Mucosa of stomach (tissue), 1 donor: ENCODE results near the gene ENTR1.

ENCODE experiments used
- H3K27me3 ChIP-seq: one replicate; pipeline ENCODE4 v1.7.0; 2013; ENCODE audit warnings: mild to moderate bottlenecking, low read length; ENCODE audit not compliant: control insufficient read depth, insufficient read depth
- H3K36me3 ChIP-seq: one replicate; pipeline ENCODE4 v1.7.0; 2013; ENCODE audit warnings: low read length; ENCODE audit not compliant: control insufficient read depth, insufficient read depth
- H3K4me1 ChIP-seq: one replicate; pipeline ENCODE4 v1.7.0; 2013; ENCODE audit warnings: mild to moderate bottlenecking, low read length; ENCODE audit not compliant: control insufficient read depth, insufficient read depth
- H3K4me3 ChIP-seq: one replicate; pipeline ENCODE4 v1.7.0; 2013; ENCODE audit warnings: low read length
- H3K9ac ChIP-seq: one replicate; pipeline ENCODE4 v1.7.0; 2013; ENCODE audit warnings: mild to moderate bottlenecking, low read length, moderate library complexity
- H3K9me3 ChIP-seq: one replicate; pipeline ENCODE4 v1.7.0; 2013; ENCODE audit warnings: mild to moderate bottlenecking, low read length, moderate library complexity; ENCODE audit not compliant: control insufficient read depth
- donor health status: Pancreatic carcinoma.

ENTR1 gene

GRCh38 chr9:136386018-136386417, 24.4 kb downstream of the ENTR1 start:
- Histone ChIP-seq H3K27me3 (no peaks in the 10 kb centered on the region), H3K9ac (no peak overlapping the region), H3K4me1 (no peaks in the 10 kb centered on the region), H3K9me3 (no peaks in the 10 kb centered on the region), H3K4me3 (no peak overlapping the region), H3K36me3 (peaks cover 4% of the 10 kb centered on the region)

DNA sequence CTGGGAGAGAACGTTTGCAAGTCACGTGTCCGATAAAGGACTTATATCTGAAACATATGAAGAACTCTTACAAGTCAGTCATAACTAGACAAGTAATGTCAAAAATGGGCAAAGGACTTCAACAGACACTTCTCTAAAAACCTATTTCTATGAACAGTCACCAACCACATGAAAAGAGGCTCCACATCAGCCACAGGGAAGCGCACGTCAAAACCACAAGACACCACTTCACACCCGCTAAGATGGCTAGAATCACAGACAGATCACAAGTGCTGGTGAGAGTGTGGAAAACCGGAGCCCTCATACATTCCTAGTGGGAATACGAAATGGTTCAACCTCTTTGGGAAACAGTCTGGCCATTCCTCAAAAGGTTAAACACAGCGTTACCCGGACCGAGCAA, 25.4 kb downstream of the ENTR1 start:
- Histone ChIP-seq H3K36me3 (peaks cover 4% of the 10 kb centered on the region), H3K27me3 (no peaks in the 10 kb centered on the region), H3K4me3 (no peak overlapping the region), H3K4me1 (no peaks in the 10 kb centered on the region), H3K9me3 (no peaks in the 10 kb centered on the region), H3K9ac (no peak overlapping the region)

DNA sequence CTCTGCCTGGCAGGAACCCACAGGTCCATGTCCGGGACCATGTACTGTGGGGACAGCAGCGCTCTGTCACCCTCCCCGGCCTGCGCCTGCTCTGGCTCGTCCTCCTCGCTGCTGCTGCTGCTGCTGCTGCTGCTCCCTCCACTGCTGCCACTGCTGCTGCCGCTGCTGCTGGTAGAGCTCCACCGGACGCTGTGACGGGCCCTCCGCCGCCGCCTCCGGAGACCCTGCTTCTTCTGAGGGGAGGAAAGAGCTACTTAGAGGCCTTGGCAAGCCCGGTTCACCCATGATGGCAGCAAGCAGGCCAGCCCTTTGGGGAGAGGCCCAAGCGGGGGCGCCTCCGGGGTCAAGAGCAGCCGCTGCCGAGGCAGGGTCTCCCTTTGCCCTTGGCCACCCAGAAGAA, 27.0 kb downstream of the ENTR1 start:
- Histone ChIP-seq H3K4me3 (no peak overlapping the region), H3K27me3 (no peaks in the 10 kb centered on the region), H3K36me3 (peaks cover 2% of the 10 kb centered on the region), H3K9ac (no peak overlapping the region), H3K4me1 (no peaks in the 10 kb centered on the region), H3K9me3 (no peaks in the 10 kb centered on the region)

DNA sequence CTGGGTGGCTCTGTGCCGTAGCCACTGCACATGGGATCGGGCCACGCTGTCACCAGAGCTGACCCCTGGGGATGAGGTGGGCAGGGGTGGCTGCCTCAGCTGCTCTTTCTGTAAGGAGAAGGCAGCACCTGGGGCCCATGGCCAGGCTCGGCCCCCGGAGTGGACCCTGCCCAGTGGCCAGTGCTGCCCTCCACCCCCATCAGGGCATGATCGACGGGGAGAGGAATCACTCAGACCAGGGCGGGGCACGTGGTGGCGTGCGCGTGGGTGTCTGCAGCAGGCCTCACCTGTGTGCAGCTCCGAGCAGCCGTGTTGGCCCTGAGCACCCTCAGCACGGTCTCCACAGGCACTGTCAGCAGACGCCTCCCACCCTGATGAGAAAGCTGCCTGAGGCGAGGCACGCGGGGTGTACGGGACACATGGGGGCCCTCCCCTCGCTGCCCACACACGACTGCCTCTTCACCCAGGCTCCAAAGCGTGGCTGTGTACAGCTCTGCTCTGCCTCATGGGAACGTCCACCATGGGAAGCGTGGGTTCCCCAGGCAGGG, 28.4 kb downstream of the ENTR1 start:
- no peak overlapping the region for H3K4me3 ChIP-seq
- H3K36me3 ChIP-seq: no peaks in the 10 kb centered on the region
- H3K4me1 ChIP-seq: no peaks in the 10 kb centered on the region
- H3K9ac ChIP-seq: no peak overlapping the region
- no peaks in the 10 kb centered on the region for H3K27me3 ChIP-seq
- no peaks in the 10 kb centered on the region for H3K9me3 ChIP-seq

- Histone ChIP-seq H3K4me3 (no peak overlapping the region), H3K4me1 (no peaks in the 10 kb centered on the region), H3K36me3 (no peaks in the 10 kb centered on the region), H3K9me3 (no peaks in the 10 kb centered on the region), H3K9ac (no peak overlapping the region), H3K27me3 (no peaks in the 10 kb centered on the region)
Measured at GRCh38 chr9:136381311-136381710, 29.1 kb downstream of the ENTR1 start.

DNA sequence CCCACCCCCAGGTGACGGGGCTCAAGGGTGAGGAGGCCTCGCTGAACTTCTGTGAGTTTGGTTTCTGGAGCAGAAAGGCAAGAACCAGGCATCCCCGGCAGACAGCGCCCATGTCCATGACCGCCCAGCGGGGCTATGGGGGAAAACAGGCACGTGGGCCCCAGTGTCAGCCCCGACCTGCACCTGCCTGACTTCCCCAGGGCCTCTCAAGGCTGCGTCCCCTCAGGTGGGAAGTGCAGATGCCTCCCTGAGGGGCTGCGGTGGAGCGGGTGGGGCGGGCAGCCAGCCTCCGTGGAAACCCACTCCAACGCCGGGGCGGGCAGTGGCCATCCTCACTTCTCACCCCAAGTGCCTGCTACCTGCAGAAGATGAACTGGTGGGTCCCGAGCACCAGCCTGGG, 30.0 kb downstream of the ENTR1 start:
- no peak overlapping the region for H3K4me3 ChIP-seq
- no peaks in the 10 kb centered on the region for H3K36me3 ChIP-seq
- H3K9me3 ChIP-seq: no peaks in the 10 kb centered on the region
- H3K4me1 ChIP-seq: no peaks in the 10 kb centered on the region
- H3K27me3 ChIP-seq: no peaks in the 10 kb centered on the region
- no peak overlapping the region for H3K9ac ChIP-seq

DNA sequence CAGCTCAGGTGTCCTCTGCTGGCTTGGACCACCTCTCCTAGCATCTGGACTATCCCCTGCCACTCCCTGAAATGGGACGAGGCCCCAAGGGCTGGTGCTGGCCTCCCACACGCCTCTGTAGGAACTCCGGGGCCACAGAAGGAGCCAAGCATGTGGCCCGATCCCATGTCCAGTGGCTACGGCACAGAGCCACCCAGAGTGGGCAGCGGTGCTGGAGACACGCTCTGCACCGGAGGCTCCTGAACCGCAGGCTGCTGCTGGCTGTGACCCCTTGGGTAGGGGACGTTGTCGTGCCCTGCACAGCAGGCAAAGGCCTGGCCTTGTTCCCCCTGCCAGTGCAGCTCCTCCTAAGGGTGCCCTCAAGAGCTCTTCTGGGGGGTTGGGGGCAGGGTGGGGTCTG, 30.5 kb downstream of the ENTR1 start:
- H3K36me3 ChIP-seq: no peaks in the 10 kb centered on the region

GRCh38 chr9:136379401-136379800, 31.0 kb downstream of the ENTR1 start:
- Histone ChIP-seq H3K4me3 (no peak overlapping the region), H3K9me3 (no peaks in the 10 kb centered on the region), H3K4me1 (no peaks in the 10 kb centered on the region), H3K36me3 (no peaks in the 10 kb centered on the region), H3K9ac (no peak overlapping the region), H3K27me3 (no peaks in the 10 kb centered on the region)

More for the DNA sequence above, 30.5 kb downstream of the ENTR1 start:
- no peak overlapping the region for H3K4me3 ChIP-seq
- H3K27me3 ChIP-seq: no peaks in the 10 kb centered on the region
- H3K9ac ChIP-seq: no peak overlapping the region
- H3K4me1 ChIP-seq: no peaks in the 10 kb centered on the region
- no peaks in the 10 kb centered on the region for H3K9me3 ChIP-seq

DNA sequence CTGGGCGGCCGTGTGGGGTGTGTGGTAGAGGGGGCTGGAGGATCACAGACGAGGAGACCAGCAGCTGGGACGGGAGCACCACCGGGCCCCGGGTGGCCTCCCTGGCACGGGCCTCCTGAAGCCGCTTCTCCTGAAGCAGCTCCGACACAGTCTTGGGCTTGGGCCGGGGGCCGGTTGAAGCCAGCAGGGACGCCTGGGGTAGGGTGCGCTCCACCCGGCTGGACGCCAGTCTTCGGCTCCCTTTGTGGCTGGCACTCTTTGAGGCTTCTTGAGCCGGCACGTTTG, 31.5 kb downstream of the ENTR1 start:
- no peak overlapping the region for H3K4me3 ChIP-seq
- no peak overlapping the region for H3K9ac ChIP-seq
- no peaks in the 10 kb centered on the region for H3K4me1 ChIP-seq
- no peaks in the 10 kb centered on the region for H3K9me3 ChIP-seq
- H3K27me3 ChIP-seq: no peaks in the 10 kb centered on the region
- no peaks in the 10 kb centered on the region for H3K36me3 ChIP-seq

DNA sequence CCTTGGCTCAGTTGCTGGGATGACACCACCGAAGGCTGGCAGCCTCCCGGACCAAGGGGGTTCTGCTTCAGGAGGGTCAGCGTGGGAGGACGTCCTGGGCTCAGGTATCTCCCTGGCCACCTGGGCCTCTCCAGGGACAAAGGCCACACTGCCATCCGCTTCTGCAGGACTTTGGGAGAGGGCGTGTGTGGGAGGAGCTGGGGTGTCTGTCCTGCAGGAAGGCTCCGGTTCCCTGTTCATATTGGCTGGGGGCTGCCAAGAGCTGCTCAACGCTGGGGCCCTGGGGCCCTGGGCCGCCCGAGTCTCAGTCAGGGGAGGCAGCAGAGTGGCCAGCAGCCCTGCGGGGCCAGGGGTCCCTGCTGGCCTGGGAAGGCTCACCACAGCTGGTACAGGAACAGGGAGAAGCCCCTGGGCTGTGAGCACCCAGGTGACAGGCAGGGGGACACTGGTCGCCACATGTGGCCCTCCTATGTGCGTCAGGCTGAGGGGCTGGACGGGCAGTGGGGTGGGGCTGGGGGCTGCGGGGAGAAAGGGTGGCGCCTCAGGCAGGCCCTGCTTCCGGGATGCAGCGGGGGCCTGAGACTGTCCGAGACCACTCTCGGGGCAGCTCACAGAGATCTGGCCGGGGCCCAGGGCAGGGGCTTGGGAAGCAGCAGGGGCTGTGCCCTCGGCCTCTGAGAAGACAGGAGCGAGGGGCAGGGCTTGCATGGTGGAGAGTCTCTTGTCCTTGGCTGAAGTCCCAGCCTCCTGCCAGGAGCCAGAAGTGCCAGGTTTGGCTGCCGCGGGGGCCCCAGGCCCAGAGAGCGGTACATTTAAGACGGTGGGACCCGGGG, 32.0 kb downstream of the ENTR1 start:
- Histone ChIP-seq H3K9me3 (no peaks in the 10 kb centered on the region), H3K9ac (no peak overlapping the region), H3K4me3 (no peak overlapping the region), H3K27me3 (no peaks in the 10 kb centered on the region), H3K4me1 (no peaks in the 10 kb centered on the region), H3K36me3 (no peaks in the 10 kb centered on the region)

DNA sequence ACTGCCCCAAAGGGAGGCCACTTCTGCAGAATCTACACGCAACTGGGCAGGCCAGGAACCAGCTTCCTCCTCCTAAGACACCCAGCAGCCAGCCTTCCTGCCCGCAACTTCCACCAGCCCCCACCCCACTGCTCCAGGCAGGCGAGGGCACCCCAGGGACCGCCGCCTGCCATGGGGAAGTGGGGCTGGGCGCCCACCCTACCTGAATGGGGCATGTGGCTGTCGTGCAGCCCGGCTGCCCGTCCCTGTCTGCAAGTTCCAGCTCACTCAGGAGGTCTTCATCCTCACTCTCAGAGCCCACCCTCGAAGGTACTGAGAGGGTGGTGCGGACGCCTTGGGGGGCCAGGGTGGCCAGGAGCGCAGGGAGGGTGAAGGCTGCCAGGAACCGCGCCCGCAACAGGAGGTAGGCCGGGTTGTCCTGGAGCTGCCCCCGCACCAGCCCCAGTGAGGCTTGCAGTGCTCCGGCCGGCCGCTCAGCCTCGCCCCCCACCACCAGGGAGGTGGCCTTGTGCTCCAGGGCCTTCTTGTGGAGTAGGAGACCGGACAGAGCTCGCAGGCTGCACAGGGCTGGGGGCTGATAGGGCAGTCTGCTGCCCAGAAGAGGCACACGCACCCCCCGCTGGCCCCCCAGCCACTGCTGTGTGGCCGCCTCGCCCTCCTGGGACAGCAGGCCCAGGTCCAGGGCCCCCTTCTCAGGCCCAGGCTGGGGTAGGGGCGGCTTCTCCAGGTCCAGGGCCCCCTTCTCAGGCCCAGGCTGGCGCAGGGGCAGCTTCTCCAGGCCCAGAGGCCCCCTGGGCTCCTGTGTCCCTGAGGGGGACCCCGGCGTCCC, 32.9 kb downstream of the ENTR1 start:
- H3K9me3 ChIP-seq: no peaks in the 10 kb centered on the region
- no peak overlapping the region for H3K9ac ChIP-seq
- no peaks in the 10 kb centered on the region for H3K27me3 ChIP-seq
- H3K36me3 ChIP-seq: no peaks in the 10 kb centered on the region
- peaks cover 6% of the 10 kb centered on the region for H3K4me1 ChIP-seq
- H3K4me3 ChIP-seq: no peak overlapping the region

DNA sequence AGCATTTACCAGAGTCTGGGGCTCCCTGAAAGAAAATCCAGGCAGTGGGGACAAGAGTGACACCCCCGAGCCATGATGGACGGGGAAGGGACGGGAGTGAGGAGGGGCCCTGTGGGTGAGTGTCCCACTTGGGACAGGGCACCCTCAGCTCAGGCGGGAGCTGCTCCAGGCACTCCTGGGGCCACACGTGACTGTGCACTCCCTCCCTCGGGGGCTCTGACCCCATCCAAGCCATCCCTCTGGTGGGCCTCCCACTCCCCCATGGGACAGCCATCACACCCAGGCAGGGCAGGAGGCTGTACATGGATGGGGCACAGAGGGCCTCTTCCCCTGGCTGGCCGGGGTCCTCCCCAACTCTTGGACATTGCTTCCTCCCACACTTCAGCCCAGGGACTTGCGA, 34.0 kb downstream of the ENTR1 start:
- Histone ChIP-seq H3K9me3 (no peaks in the 10 kb centered on the region), H3K36me3 (no peaks in the 10 kb centered on the region), H3K4me3 (no peak overlapping the region), H3K27me3 (no peaks in the 10 kb centered on the region), H3K4me1 (peaks cover 8% of the 10 kb centered on the region), H3K9ac (no peak overlapping the region)
